HepG2 (cell line): Measurements from ENCODE around the gene TTC28. TPM values are rescaled to one million over a fixed set of nuclear protein-coding genes. Genes with fewer than 3 reads are reported as not detected.

Experiments used
- ATAC-seq: fragments of 200-7000 bp; cut with Tn5 transposase; 3 replicates; pipeline ENCODE4 v1.9.1; 2020; ENCODE audit warnings: mild to moderate bottlenecking, moderate library complexity
- BruUV-seq: library from RNA; stranded (reverse); fragments of 400-500 nt; replicated peaks from 2 replicates; lab custom pipeline; 2021; lab: Mats Ljungman, UMichigan
- CTCF ChIA-PET: fragments of 300-600 bp; formaldehyde crosslinking; extraction: SDS; loops from one replicate; lab custom pipeline; 2021; ENCODE audit warnings: low total read pairs, inconsistent platforms, low intra/inter-chr PET ratio; lab: Yijun Ruan, JAX
- POLR2A ChIA-PET: fragments of 350-600 bp; sonication (Branson Sonifier 250); formaldehyde crosslinking; loops from one replicate; lab custom pipeline; 2020; ENCODE audit warnings: antibody characterized with exemption, inconsistent platforms; lab: Yijun Ruan, JAX
- DNase-seq: peaks from one replicate; pipeline ENCODE4 v3.0.0-alpha.2; 2015; ENCODE audit warnings: low spot score
- FAIRE-seq: peaks from 3 replicates; lab custom pipeline; 2011; peaks lifted over from hg19 to GRCh38; lab: Jason Lieb, UNC
- H2AFZ ChIP-seq: one replicate; pipeline ENCODE4 v1.6.1; 2011; ENCODE audit warnings: low read length, inconsistent platforms
- H3K27ac ChIP-seq: fragments of 300-600 bp; 3 replicates; pipeline ENCODE4 v1.8.0; 2011; ENCODE audit warnings: mixed run types, mild to moderate bottlenecking, mixed read lengths, low read length, inconsistent platforms; ENCODE audit not compliant: insufficient read depth; ENCODE audit errors: extremely low read length
- H3K27me3 ChIP-seq, 2 experiments: fragments of 200-600 bp in 1 of 2; 2 replicates in 1 of 2; 3 replicates in 1 of 2; pipeline versions ENCODE4 v1.6.0 to v1.8.0; 2011; ENCODE audit warnings: low read length in 2 of 2, mild to moderate bottlenecking in 2 of 2, moderate library complexity in 2 of 2, inconsistent platforms in 1 of 2; ENCODE audit not compliant: insufficient read depth in 2 of 2, control insufficient read depth in 1 of 2
- H3K36me3 ChIP-seq, 2 experiments: fragments of 200-600 bp in 1 of 2; replicated peaks in 1 of 2; 2 replicates in 1 of 2; 3 replicates in 1 of 2; pipeline versions ENCODE4 v1.5.1 to v1.8.0; 2011; ENCODE audit warnings: low read length in 2 of 2, inconsistent platforms in 1 of 2; ENCODE audit not compliant: insufficient read depth in 2 of 2, control insufficient read depth in 1 of 2
- H3K4me1 ChIP-seq: 2 replicates; pipeline ENCODE4 v1.5.1; 2012; ENCODE audit warnings: low read length, inconsistent platforms; ENCODE audit not compliant: insufficient read depth
- H3K4me2 ChIP-seq: 2 replicates; pipeline ENCODE4 v1.6.0; 2011; ENCODE audit warnings: low read depth, low read length, inconsistent platforms
- H3K4me3 ChIP-seq, 3 experiments: fragments of 200-600 bp in 1 of 3; sonication (generic), shearing (Covaris generic) in 1 of 3; replicated peaks in 1 of 3; 2 replicates each; pipeline ENCODE4 v1.5.1; 2011 to 2016; ENCODE audit warnings: low read length in 3 of 3, inconsistent platforms in 2 of 3, low read depth in 2 of 3, mild to moderate bottlenecking in 2 of 3, control low read depth in 1 of 3, mixed read lengths in 1 of 3; ENCODE audit not compliant: insufficient read depth in 1 of 3
- H3K79me2 ChIP-seq: one replicate; pipeline ENCODE4 v1.6.1; 2011; ENCODE audit warnings: low read length, inconsistent platforms; ENCODE audit not compliant: insufficient read depth
- H3K9ac ChIP-seq: 2 replicates; pipeline ENCODE4 v1.6.0; 2011; ENCODE audit warnings: mild to moderate bottlenecking, low read depth, low read length, inconsistent platforms; ENCODE audit not compliant: insufficient read depth
- H3K9me3 ChIP-seq: 2 replicates; pipeline ENCODE4 v1.5.1; 2012; ENCODE audit warnings: mild to moderate bottlenecking, low read length
- H4K20me1 ChIP-seq: 2 replicates; pipeline ENCODE4 v1.6.0; 2011; ENCODE audit warnings: inconsistent platforms, mild to moderate bottlenecking, low read length, moderate library complexity; ENCODE audit not compliant: insufficient read depth
- ATF7 ChIP-seq, 2 experiments: fragments of 450-650 bp in 1 of 2; sonication (generic) in 1 of 2; formaldehyde crosslinking in 1 of 2; IDR thresholded peaks; 2 replicates each; pipeline versions ENCODE4 v1.4.0 to v1.6.1; 2016 to 2020; ENCODE audit warnings: antibody characterized with exemption in 1 of 2, mild to moderate bottlenecking in 1 of 2, missing genetic modification reagents in 1 of 2
- BRD4 ChIP-seq: sonication (generic); formaldehyde crosslinking; IDR thresholded peaks from 2 replicates; pipeline ENCODE4 v1.4.0; 2020; ENCODE audit warnings: missing genetic modification reagents
- CCAR2 ChIP-seq: fragments of 200-400 bp; formaldehyde crosslinking; optimal IDR thresholded peaks from 2 replicates; pipeline ENCODE3; 2018; ENCODE audit warnings: low read depth, mild to moderate bottlenecking, low read length, moderate library complexity
- DNMT3B ChIP-seq: conservative IDR thresholded peaks from 2 replicates; pipeline ENCODE4 v1.6.1; 2016; ENCODE audit warnings: missing biosample characterization, control low read depth
- MZF1 ChIP-seq: sonication (generic); formaldehyde crosslinking; IDR thresholded peaks from 2 replicates; pipeline ENCODE4 v1.8.1; 2023; ENCODE audit warnings: mild to moderate bottlenecking, missing genetic modification reagents, borderline replicate concordance
- PHF8 ChIP-seq: sonication (generic); formaldehyde crosslinking; IDR thresholded peaks from 2 replicates; pipeline ENCODE4 v1.5.0; 2020; ENCODE audit warnings: missing genetic modification reagents
- SMAD1 ChIP-seq: sonication (generic); formaldehyde crosslinking; IDR thresholded peaks from 2 replicates; pipeline ENCODE4 v1.4.0; 2020; ENCODE audit warnings: missing genetic modification reagents, low read depth, mild to moderate bottlenecking, borderline replicate concordance
- SSRP1 ChIP-seq: IDR thresholded peaks from 2 replicates; pipeline ENCODE4 v1.6.1; 2016; ENCODE audit warnings: control low read depth
- TGIF2 ChIP-seq: IDR thresholded peaks from 2 replicates; pipeline ENCODE4 v1.6.1; 2016; ENCODE audit warnings: control low read depth, missing compliant biosample characterization
- ZBTB25 ChIP-seq: IDR thresholded peaks from 2 replicates; pipeline ENCODE4 v1.6.1; 2018; ENCODE audit warnings: missing genetic modification reagents
- ZBTB44 ChIP-seq: sonication (generic); formaldehyde crosslinking; IDR thresholded peaks from 2 replicates; pipeline ENCODE4 v1.4.0; 2020; ENCODE audit warnings: missing genetic modification reagents
- ZFP82 ChIP-seq: sonication (generic); formaldehyde crosslinking; IDR thresholded peaks from 2 replicates; pipeline ENCODE4 v1.5.1; 2020; ENCODE audit warnings: mild to moderate bottlenecking, missing genetic modification reagents, borderline replicate concordance
- ZNF230 ChIP-seq: sonication (generic); formaldehyde crosslinking; IDR thresholded peaks from 2 replicates; pipeline ENCODE4 v1.4.0; 2020; ENCODE audit warnings: mild to moderate bottlenecking, missing genetic modification reagents
- ZNF251 ChIP-seq: sonication (generic); formaldehyde crosslinking; IDR thresholded peaks from 2 replicates; pipeline ENCODE4 v1.9.0; 2021; ENCODE audit warnings: mild to moderate bottlenecking, missing genetic modification reagents
- ZNF441 ChIP-seq: sonication (generic); formaldehyde crosslinking; IDR thresholded peaks from 2 replicates; pipeline ENCODE4 v1.7.0; 2021; ENCODE audit warnings: missing genetic modification reagents, borderline replicate concordance
- ZNF451 ChIP-seq: sonication (generic); formaldehyde crosslinking; IDR thresholded peaks from 2 replicates; pipeline ENCODE4 v1.5.0; 2020; ENCODE audit warnings: mild to moderate bottlenecking, missing genetic modification reagents
- ZNF460 ChIP-seq: sonication (generic); formaldehyde crosslinking; IDR thresholded peaks from 2 replicates; pipeline ENCODE4 v1.5.1; 2020; ENCODE audit warnings: missing genetic modification reagents, mild to moderate bottlenecking, borderline replicate concordance
- ZNF510 ChIP-seq: sonication (generic); formaldehyde crosslinking; IDR thresholded peaks from 2 replicates; pipeline ENCODE4 v1.4.0; 2020; ENCODE audit warnings: low read depth, mild to moderate bottlenecking, missing genetic modification reagents
- ZNF713 ChIP-seq: sonication (generic); formaldehyde crosslinking; IDR thresholded peaks from 2 replicates; pipeline ENCODE4 v1.4.0; 2020; ENCODE audit warnings: mild to moderate bottlenecking, missing genetic modification reagents
- WGBS: methylation state at CpG from one replicate; pipeline ENCODE4 v1.1.6; 2017; ENCODE audit warnings: low lambda C conversion rate; 5-methylcytosine and 5-hydroxymethylcytosine counted together
- in situ Hi-C: cut with HindIII; loops from 2 replicates; pipeline ENCODE4 v1.10.0; 2017; ENCODE audit warnings: low pct_unique_long_range_greater_than_20kb; ENCODE audit not compliant: extremely low pct_ligation_motif_present
- intact Hi-C: fragments of 100-400 bp; cut with micrococcal nuclease; formaldehyde crosslinking; loops from one replicate; pipeline ENCODE4 v1.10.0; 2022; ENCODE audit not compliant: unreplicated experiment
- polyA plus RNA-seq, 8 experiments: library from polyadenylated mRNA; depleted of rRNA in 3 of 8; stranded (reverse) in 7 of 8; unstranded in 1 of 8; fragments of >200 nt; fragmentation: Illumina TruSeq in 4 of 8; extraction: Trizol in 4 of 8; gene quantifications; 2 replicates each; pipeline versions ENCODE4 v1.2.1 to v1.2.3, GENCODE V29; 2011 to 2016; ENCODE audit warnings: low read depth in 4 of 8, missing spikeins in 1 of 8, mixed read lengths in 1 of 8; ENCODE audit not compliant: insufficient read depth in 1 of 8
- total RNA-seq, 5 experiments: library from RNA; depleted of rRNA; stranded (reverse); fragments of >200 nt; fragmentation: Illumina TruSeq; extraction: Trizol; gene quantifications; 2 replicates each; pipeline ENCODE4 v1.2.3, GENCODE V29; 2016; ENCODE audit warnings: low read depth in 1 of 5

Gene TTC28
- total and polyA plus RNA-seq, 2 of the 13 experiments (the other 11 are each of a cell fraction or from before 2014, with no cell fraction given) = 4.2 to 13.1 TPM

GRCh38 chr22:28670161-28670560 is 9.5 kb downstream of the TTC28 start:
- no peak overlapping the region for H3K27ac ChIP-seq

More at GRCh38 chr22:28670161-28670560, 9.5 kb downstream of the TTC28 start:
- ChIA-PET POLR2A (no interaction called here), CTCF (no interaction called here)
- in situ Hi-C loops (no loop called here), intact Hi-C loops (no loop called here)
- TF ChIP-seq PHF8 (no peak), ZBTB44 (CRISPR knock-in tag) (no peak), ZNF451 (CRISPR knock-in tag) (no peak), ATF7 (IDR thresholded peaks at IDR 0.05) (no peak), ATF7 (CRISPR knock-in tag; IDR thresholded peaks at IDR 0.05) (no peak), ZNF441 (CRISPR knock-in tag) (no peak), TGIF2 (no peak), MZF1 (CRISPR knock-in tag) (no peak), CCAR2 (no peak), ZNF230 (CRISPR knock-in tag) (no peak), SSRP1 (no peak), SMAD1 (no peak), ZNF460 (no peak), ZFP82 (CRISPR knock-in tag) (no peak), ZNF510 (CRISPR knock-in tag) (no peak), ZBTB25 (CRISPR knock-in tag) (no peak), ZNF713 (CRISPR knock-in tag) (no peak), ZNF251 (CRISPR knock-in tag) (no peak), BRD4 (no peak), DNMT3B (no peak)
- Histone ChIP-seq H2AFZ (no peak overlapping the region), H3K4me2 (no peak overlapping the region), H3K9me3 (no peaks in the 10 kb centered on the region), H3K9ac (no peak overlapping the region), H4K20me1 (no peaks in the 10 kb centered on the region), H3K27me3 (no peaks in the 10 kb centered on the region), H3K36me3 (no peaks in the 10 kb centered on the region), H3K79me2 (peaks cover 30% of the 10 kb centered on the region), H3K4me3 (no peak overlapping the region), H3K4me1 (no peaks in the 10 kb centered on the region)
- no TSS peak for BruUV-seq
- ATAC-seq (no peak), FAIRE-seq (no peak), DNase-seq (no peak)
- WGBS = 97% methylated on average over 4 of the region's 4 CpGs
